ENCODE data around the gene EPGN.

DNA sequence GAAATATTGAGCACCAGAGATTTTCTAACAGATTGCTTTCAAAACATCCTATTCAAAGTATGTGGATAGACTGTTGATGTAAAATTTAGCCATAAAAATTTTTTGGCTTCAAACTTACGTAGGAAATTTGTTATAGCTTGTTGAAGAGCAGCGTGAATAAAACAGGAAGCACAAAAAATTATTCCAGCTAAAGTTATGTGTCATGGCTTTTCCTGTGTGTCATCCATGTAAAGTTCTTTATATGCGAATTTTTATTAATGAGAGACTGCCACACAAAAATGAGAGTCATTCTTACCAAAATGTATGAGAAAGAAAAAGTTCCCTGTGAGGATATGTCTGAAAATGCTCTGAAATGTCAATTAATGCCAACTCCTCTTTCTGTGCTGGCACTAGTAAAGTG, 19.5 kb downstream of the EPGN start:
- TF ChIP-seq POLR2A (IDR thresholded peaks at IDR 0.05) = no peak
- TF ChIP-seq, protein P1, sequence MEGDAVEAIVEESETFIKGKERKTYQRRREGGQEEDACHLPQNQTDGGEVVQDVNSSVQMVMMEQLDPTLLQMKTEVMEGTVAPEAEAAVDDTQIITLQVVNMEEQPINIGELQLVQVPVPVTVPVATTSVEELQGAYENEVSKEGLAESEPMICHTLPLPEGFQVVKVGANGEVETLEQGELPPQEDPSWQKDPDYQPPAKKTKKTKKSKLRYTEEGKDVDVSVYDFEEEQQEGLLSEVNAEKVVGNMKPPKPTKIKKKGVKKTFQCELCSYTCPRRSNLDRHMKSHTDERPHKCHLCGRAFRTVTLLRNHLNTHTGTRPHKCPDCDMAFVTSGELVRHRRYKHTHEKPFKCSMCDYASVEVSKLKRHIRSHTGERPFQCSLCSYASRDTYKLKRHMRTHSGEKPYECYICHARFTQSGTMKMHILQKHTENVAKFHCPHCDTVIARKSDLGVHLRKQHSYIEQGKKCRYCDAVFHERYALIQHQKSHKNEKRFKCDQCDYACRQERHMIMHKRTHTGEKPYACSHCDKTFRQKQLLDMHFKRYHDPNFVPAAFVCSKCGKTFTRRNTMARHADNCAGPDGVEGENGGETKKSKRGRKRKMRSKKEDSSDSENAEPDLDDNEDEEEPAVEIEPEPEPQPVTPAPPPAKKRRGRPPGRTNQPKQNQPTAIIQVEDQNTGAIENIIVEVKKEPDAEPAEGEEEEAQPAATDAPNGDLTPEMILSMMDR (IDR thresholded peaks at IDR 0.05 in 4 of 5, conservative IDR thresholded peaks at IDR 0.05 in 1 of 5) = no peak

Measured in gastrocnemius medialis (tissue), 4 donors.